ENCODE results near the gene HTT-AS. TPM values are rescaled to one million over a fixed set of nuclear protein-coding genes. Genes with fewer than 3 reads are reported as not detected.

HTT-AS gene
- total RNA-seq, 4 donors from 2014 or later = not detected

DNA sequence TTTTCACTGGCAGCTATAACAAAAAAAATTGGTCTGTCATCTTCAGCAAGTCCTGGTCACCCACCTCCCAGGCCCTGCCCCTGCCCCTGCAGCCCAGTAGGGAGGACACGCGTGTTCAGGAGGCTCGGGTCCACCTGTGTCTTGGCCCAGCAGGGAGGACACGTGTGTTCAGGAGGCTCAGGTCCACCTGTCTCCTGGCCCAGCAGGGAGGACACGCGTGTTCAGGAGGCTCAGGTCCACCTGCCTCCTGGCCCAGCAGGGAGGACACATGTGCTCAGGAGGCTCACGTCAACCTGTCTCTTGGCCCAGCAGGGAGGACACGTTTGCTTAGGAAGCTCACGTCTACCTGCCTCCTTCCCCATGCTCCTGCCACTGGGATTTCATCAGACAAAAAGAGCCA, 44.9 kb downstream of the HTT-AS start:
- no peak overlapping the region for H3K4me3 ChIP-seq (ENCODE audit: low read depth, poor library complexity, severe bottlenecking)
- DNase-seq (ENCODE audit: low spot score in 2 of 2) = no peak
- WGBS, 2 donors = 88 to 96% methylated on average over 9 of the region's 9 CpGs
- no peak for TF ChIP-seq POLR2A (IDR thresholded peaks at IDR 0.05)
- TF ChIP-seq, protein P1, sequence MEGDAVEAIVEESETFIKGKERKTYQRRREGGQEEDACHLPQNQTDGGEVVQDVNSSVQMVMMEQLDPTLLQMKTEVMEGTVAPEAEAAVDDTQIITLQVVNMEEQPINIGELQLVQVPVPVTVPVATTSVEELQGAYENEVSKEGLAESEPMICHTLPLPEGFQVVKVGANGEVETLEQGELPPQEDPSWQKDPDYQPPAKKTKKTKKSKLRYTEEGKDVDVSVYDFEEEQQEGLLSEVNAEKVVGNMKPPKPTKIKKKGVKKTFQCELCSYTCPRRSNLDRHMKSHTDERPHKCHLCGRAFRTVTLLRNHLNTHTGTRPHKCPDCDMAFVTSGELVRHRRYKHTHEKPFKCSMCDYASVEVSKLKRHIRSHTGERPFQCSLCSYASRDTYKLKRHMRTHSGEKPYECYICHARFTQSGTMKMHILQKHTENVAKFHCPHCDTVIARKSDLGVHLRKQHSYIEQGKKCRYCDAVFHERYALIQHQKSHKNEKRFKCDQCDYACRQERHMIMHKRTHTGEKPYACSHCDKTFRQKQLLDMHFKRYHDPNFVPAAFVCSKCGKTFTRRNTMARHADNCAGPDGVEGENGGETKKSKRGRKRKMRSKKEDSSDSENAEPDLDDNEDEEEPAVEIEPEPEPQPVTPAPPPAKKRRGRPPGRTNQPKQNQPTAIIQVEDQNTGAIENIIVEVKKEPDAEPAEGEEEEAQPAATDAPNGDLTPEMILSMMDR (IDR thresholded peaks at IDR 0.05) = no peak
- intact Hi-C loops (cut with DNase I; ENCODE audit: low total_unique reads) = no loop called here

DNA sequence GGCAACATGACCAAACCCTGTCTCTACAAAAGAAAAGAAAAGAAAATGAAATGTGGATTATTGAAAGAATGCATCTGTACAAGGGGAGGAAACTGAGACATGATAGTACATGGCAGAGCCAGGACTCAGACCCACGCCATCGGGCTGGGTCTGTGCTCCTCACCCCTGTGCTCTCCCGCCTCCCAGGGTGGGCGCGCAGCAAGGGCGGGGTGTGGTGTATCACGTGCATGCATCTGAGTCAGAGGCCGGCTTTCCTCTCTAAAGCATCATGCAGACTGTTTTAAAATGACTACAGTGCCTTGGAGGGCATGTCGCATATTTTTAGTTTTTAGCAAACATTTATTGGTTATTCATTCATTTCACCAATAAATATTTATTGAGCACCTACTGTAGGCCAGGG, 47.8 kb downstream of the HTT-AS start:
- DNase-seq (ENCODE audit: low spot score in 2 of 2) = no peak
- intact Hi-C loops (cut with DNase I; ENCODE audit: low total_unique reads) = no loop called here
- WGBS, 2 donors = 70 to 88% methylated on average over 9 of the region's 9 CpGs
- no peak overlapping the region for H3K4me3 ChIP-seq (ENCODE audit: low read depth, poor library complexity, severe bottlenecking)
- TF ChIP-seq, protein P1 (IDR thresholded peaks at IDR 0.05) = no peak
- no peak for TF ChIP-seq POLR2A (IDR thresholded peaks at IDR 0.05)

DNA sequence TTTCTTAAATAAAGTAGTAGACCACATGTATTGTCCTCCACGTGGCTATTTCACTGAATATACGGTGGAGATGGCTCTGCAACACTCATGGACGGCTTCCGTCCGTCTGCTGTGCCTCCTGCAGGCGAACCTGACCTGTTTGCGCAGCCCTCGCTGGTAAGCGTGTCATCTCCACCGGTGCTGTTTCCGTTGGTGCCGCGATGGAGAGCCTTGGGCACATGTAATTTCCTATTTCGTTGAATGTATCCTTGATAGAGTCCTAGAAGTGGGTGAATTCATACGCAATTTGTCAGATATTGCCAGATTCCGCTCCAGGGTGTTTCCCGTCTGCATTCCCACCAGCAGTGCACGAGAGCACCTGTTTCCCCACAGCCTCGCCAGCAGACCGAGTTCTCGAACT, 48.5 kb downstream of the HTT-AS start:
- TF ChIP-seq, protein P1 (IDR thresholded peaks at IDR 0.05) = no peak
- no peak for TF ChIP-seq POLR2A (IDR thresholded peaks at IDR 0.05)
- 94 to 95% methylated on average over 21 of the region's 21 CpGs for WGBS, 2 donors
- H3K4me3 ChIP-seq (ENCODE audit: low read depth, poor library complexity, severe bottlenecking) = no peak overlapping the region
- no peak for DNase-seq (ENCODE audit: low spot score in 2 of 2)
- intact Hi-C loops (cut with DNase I; ENCODE audit: low total_unique reads) = no loop called here

DNA sequence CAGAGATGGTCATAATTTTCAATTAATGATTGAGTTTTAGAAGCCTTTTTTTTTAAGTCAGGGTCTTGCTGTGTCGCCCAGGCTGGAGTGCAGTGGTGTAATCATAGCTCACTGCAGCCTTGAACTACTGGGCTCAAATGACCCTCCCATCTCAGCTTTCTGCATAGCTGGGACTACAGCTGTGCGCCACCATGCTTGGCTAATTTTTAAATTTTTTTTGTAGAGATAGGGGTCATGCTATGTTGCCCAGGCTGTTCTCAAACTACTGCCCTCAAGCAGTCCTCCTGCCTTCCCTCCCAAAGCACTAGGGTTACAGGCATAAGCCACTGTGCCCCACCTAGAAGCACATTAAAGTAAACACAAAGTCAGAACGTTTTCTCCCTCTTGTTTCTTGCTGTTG, 51.7 kb downstream of the HTT-AS start:
- TF ChIP-seq POLR2A (IDR thresholded peaks at IDR 0.05) = no peak
- TF ChIP-seq, protein P1 (IDR thresholded peaks at IDR 0.05) = no peak
- no peak for DNase-seq (ENCODE audit: low spot score in 2 of 2)
- intact Hi-C loops (cut with DNase I; ENCODE audit: low total_unique reads) = no loop called here
- 87 to 90% methylated on average over 3 of the region's 3 CpGs for WGBS, 2 donors
- no peak overlapping the region for H3K4me3 ChIP-seq (ENCODE audit: low read depth, poor library complexity, severe bottlenecking)

DNA sequence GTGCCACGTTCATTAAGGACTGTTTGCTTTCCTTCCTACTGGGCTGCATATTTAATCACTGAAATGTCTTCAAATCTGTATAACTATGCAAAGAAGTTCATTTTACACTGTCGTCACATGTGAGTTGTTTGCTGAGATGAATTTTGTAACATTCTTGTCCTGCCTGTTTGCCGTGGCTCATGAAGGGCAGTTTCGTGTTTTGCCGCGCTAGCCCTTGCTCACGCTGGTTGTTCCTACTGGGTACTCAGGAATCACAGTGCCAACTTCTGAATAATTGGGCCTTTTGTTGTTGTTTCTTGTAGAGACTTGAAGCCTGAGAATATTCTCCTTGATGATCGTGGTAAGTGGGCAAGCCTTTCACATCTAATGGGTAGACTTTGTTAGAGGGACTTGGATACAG, 52.2 kb downstream of the HTT-AS start:
- 74 to 90% methylated on average over 8 of the region's 8 CpGs for WGBS, 2 donors
- intact Hi-C loops (cut with DNase I; ENCODE audit: low total_unique reads) = no loop called here
- H3K4me3 ChIP-seq (ENCODE audit: low read depth, poor library complexity, severe bottlenecking) = no peak overlapping the region
- DNase-seq (ENCODE audit: low spot score in 2 of 2) = no peak
- TF ChIP-seq POLR2A (IDR thresholded peaks at IDR 0.05) = no peak
- TF ChIP-seq, protein P1 (IDR thresholded peaks at IDR 0.05) = no peak

DNA sequence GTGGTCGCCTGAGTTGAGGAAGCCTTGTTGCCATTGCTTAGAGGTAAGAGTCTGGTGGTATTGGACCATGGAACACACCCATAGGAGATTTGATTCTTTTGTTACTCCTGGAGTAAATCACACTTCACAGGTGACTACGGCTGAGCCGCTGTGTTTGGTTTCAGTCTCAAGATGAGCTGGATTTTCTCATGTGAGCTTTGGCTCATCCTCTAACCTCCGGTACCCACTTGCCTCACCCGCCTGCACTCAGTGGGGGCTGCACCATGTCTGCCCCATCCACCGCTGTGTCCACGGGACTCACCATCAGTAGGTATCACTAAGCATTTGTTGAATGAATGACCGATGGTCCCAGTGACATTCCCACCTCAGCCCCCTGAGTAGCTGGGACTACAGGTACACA, 52.7 kb downstream of the HTT-AS start:
- no peak for DNase-seq (ENCODE audit: low spot score in 2 of 2)
- no peak for TF ChIP-seq POLR2A (IDR thresholded peaks at IDR 0.05)
- TF ChIP-seq, protein P1 (IDR thresholded peaks at IDR 0.05) = no peak
- no peak overlapping the region for H3K4me3 ChIP-seq (ENCODE audit: low read depth, poor library complexity, severe bottlenecking)
- intact Hi-C loops (cut with DNase I; ENCODE audit: low total_unique reads) = no loop called here
- 94 to 97% methylated on average over 8 of the region's 8 CpGs for WGBS, 2 donors
